ENCODE data around the gene HOXA11.

Gene HOXA11

DNA sequence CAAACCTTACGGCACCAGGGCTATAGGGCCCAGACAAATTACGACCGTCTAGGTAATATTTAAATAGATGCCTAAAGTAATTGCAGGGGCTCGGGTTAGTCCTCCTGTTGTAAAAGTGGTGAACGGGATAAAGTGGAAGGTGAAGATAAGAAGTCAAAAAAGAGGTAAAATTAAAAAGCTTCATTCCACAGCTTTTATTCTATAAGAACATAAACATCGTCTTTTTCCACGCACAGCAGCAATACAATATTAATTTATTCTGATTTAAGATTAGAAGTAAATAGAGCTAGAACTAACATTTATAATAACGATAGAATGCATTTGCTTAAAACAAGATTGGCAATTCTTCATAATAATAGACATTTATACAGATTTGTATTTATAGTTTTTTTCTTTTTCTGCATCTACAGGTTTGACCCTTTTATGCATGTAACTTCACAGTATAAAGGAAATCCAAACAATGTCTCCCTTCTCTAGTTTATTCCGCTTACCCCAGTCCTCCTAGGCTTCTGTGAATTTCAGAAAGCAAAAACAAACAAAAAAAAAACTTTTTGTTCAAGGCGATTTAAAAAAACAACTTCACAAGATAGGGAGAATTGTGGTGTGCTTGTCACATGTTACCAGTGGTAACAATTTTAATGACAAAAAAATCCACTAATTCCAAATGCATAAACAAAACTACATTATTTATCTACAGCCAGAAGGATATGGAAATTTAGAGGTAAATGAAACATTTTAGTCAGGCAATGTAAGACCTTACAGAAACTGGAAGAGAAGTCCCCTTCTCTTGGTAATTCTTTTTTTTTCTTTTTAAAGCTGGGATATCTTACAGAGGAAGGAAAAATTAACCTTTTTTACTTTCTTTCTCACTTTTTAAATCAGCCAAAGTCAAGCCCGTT, 14.4 kb downstream of the HOXA11 start:
- H3K4me1 Mint-ChIP-seq (ENCODE audit: low read depth in 2 of 2): peaks cover 26 to 33% of the 10 kb centered on the region in 2 donors
- peak overlapping the region in 1 of 2 donors; percentile 46 for H3K27ac Mint-ChIP-seq
- H3K36me3 Mint-ChIP-seq (ENCODE audit: insufficient read depth): peaks cover 43% of the 10 kb centered on the region
- peaks cover 74 to 91% of the 10 kb centered on the region in 2 donors for H3K27me3 Mint-ChIP-seq
- ATAC-seq (replicated peaks) (no peak), DNase-seq (no peak)
- H3K4me3 Mint-ChIP-seq: no peak overlapping the region
- no peaks in the 10 kb centered on the region for H3K9me3 Mint-ChIP-seq

GRCh38 chr7:27169658-27170425, 15.2 kb downstream of the HOXA11 start:
- Mint-ChIP-seq H3K36me3 (ENCODE audit: insufficient read depth) (peaks cover 49% of the 10 kb centered on the region), H3K9me3 (no peaks in the 10 kb centered on the region), H3K4me1 (ENCODE audit: low read depth in 2 of 2) (peaks cover 28 to 35% of the 10 kb centered on the region in 2 donors), H3K4me3 (peak overlapping the region; percentile 31 to 41), H3K27me3 (peaks cover 70 to 91% of the 10 kb centered on the region in 2 donors), H3K27ac (peak overlapping the region in 1 of 2 donors; percentile 46)
- ATAC-seq (replicated peaks) (peak; percentile 26), DNase-seq (no peak)

- ATAC-seq (replicated peaks): no peak
- Mint-ChIP-seq H3K4me1 (ENCODE audit: low read depth in 2 of 2) (peaks cover 32% of the 10 kb centered on the region in 2 donors), H3K4me3 (peak overlapping the region; percentile 4 to 46), H3K9me3 (no peaks in the 10 kb centered on the region), H3K36me3 (ENCODE audit: insufficient read depth) (peaks cover 61% of the 10 kb centered on the region), H3K27me3 (peaks cover 81 to 94% of the 10 kb centered on the region in 2 donors), H3K27ac (peak overlapping the region in 1 of 2 donors; percentile 3)
- no peak for DNase-seq
Measured at GRCh38 chr7:27168265-27168947, 16.6 kb downstream of the HOXA11 start.

GRCh38 chr7:27167916-27168264, 17.1 kb downstream of the HOXA11 start:
- H3K27me3 Mint-ChIP-seq: peaks cover 83 to 99% of the 10 kb centered on the region in 2 donors
- peaks cover 61% of the 10 kb centered on the region for H3K36me3 Mint-ChIP-seq (ENCODE audit: insufficient read depth)
- H3K4me1 Mint-ChIP-seq (ENCODE audit: low read depth in 2 of 2): peaks cover 32% of the 10 kb centered on the region in 2 donors
- no peak for DNase-seq
- H3K4me3 Mint-ChIP-seq: no peak overlapping the region
- peak overlapping the region in 1 of 2 donors; percentile 3 for H3K27ac Mint-ChIP-seq
- no peak for ATAC-seq (replicated peaks)
- no peaks in the 10 kb centered on the region for H3K9me3 Mint-ChIP-seq

GRCh38 chr7:27166531-27167505, 18.2 kb downstream of the HOXA11 start:
- DNase-seq (no peak), ATAC-seq (replicated peaks) (no peak)
- H3K9me3 Mint-ChIP-seq: no peaks in the 10 kb centered on the region
- H3K27ac Mint-ChIP-seq: peak overlapping the region; percentile 41 to 60
- H3K27me3 Mint-ChIP-seq: peaks cover 82 to 100% of the 10 kb centered on the region in 2 donors
- peaks cover 24 to 25% of the 10 kb centered on the region in 2 donors for H3K4me1 Mint-ChIP-seq (ENCODE audit: low read depth in 2 of 2)
- peaks cover 52% of the 10 kb centered on the region for H3K36me3 Mint-ChIP-seq (ENCODE audit: insufficient read depth)
- H3K4me3 Mint-ChIP-seq: peak overlapping the region; percentile 41 to 65

DNA sequence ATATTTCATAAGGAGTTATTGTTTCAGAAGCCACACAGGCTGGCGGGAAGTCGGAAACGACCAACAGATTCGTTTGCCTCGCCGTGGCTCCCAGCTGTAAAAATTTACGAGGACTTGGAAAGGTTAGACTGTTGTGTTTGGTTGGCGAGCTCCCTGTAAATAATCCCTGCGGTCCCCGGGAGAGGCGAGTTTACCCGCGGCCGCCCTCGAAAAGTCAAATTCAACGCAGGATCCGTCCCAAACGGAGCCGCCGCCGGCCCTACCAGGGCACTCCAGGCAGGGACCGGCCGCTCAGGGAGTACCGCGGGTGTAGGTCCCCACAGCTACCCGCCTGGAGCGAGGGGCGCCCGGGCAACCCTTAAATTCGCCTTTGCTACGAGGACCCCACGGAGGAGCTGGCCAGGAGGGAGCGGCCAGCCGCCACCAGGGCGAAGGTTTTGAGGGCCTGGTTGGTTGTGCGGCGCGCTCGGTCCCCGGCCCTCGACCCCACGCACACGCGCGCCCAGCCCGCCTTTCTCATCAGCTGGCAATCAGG, 19.0 kb downstream of the HOXA11 start:
- Mint-ChIP-seq H3K4me1 (ENCODE audit: low read depth in 2 of 2) (peaks cover 19 to 24% of the 10 kb centered on the region in 2 donors), H3K27me3 (peaks cover 74 to 99% of the 10 kb centered on the region in 2 donors), H3K4me3 (peak overlapping the region; percentile 58 to 74), H3K36me3 (ENCODE audit: insufficient read depth) (peaks cover 47% of the 10 kb centered on the region), H3K27ac (peak overlapping the region in 1 of 2 donors; percentile 82), H3K9me3 (no peaks in the 10 kb centered on the region)
- no peak for DNase-seq
- no peak for ATAC-seq (replicated peaks)

- H3K9me3 Mint-ChIP-seq: no peaks in the 10 kb centered on the region
- peak; percentile 16 for ATAC-seq (replicated peaks)
- peaks cover 49% of the 10 kb centered on the region for H3K36me3 Mint-ChIP-seq (ENCODE audit: insufficient read depth)
- H3K4me3 Mint-ChIP-seq: peak within 1 kb of the TSS; percentile 58 to 74
- peak within 1 kb of the TSS in 1 of 2 donors; percentile 82 for H3K27ac Mint-ChIP-seq
- DNase-seq: no peak
- H3K27me3 Mint-ChIP-seq: peaks cover 67 to 96% of the 10 kb centered on the region in 2 donors
- H3K4me1 Mint-ChIP-seq (ENCODE audit: low read depth in 2 of 2): peaks cover 18 to 26% of the 10 kb centered on the region in 2 donors
Measured at GRCh38 chr7:27165089-27165995, 19.7 kb downstream of the HOXA11 start, which contains the start of gene HOXA9. TSS of gene HOXA9 (minus strand) at chr7:27165537. CDS start at chr7:27165457, 80 bp downstream.

DNA sequence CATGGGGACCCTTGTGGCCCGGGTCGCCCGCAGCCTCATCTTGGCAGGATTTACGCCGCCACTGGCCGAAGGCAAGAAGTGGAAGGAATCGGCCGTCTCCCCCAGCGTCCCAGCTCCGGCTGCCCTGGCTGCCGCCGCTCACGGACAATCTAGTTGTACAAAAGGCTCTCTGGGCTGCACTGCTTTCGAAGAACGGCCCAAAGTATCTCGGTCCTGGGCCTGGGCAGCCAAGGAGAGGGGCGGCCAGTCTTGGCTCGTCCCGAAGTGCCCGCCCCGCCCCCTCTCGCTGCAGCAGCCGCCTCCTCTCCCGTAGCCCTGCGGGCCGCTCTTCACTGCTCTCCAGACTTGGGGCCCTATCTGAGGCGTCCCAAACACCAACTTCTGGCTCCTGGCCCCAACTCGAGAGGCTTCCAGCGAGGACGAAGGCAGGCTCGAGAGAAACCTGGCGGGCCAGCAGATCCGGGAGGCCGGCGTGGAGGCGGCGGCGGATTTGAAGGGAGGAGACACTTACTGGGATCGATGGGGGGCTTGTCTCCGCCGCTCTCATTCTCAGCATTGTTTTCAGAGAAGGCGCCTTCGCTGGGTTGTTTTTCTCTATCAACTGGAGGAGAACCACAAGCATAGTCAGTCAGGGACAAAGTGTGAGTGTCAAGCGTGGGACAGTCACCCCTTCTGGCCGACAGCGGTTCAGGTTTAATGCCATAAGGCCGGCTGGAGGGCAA, 20.5 kb downstream of the HOXA11 start:
- ATAC-seq (replicated peaks) (no peak), DNase-seq (no peak)
- Mint-ChIP-seq H3K4me1 (ENCODE audit: low read depth in 2 of 2) (peaks cover 19 to 26% of the 10 kb centered on the region in 2 donors), H3K36me3 (ENCODE audit: insufficient read depth) (peaks cover 50% of the 10 kb centered on the region), H3K9me3 (no peaks in the 10 kb centered on the region), H3K4me3 (peak overlapping the region; percentile 54 to 63), H3K27ac (peak overlapping the region in 1 of 2 donors; percentile 68), H3K27me3 (peaks cover 65 to 95% of the 10 kb centered on the region in 2 donors)

DNA sequence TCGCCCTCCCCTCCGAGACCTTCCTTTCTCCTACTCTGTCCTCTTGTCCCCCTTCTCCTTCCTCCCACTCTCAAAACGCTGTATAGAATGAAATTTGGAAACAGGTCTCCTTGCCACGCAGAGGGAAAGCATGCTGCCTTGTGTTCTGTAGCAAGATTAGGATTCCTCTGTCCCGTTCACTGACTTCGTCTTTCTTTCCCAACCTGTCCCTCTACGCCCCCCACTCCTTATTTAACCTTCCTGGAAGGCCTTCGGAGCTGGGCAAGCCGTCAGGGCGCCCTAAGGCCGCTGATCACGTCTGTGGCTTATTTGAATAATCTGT, 21.0 kb downstream of the HOXA11 start:
- no peaks in the 10 kb centered on the region for H3K9me3 Mint-ChIP-seq
- peaks cover 66 to 95% of the 10 kb centered on the region in 2 donors for H3K27me3 Mint-ChIP-seq
- peaks cover 19 to 25% of the 10 kb centered on the region in 2 donors for H3K4me1 Mint-ChIP-seq (ENCODE audit: low read depth in 2 of 2)
- H3K36me3 Mint-ChIP-seq (ENCODE audit: insufficient read depth): peaks cover 48% of the 10 kb centered on the region
- no peak for DNase-seq
- peak overlapping the region in 1 of 2 donors; percentile 63 for H3K4me3 Mint-ChIP-seq
- H3K27ac Mint-ChIP-seq: peak overlapping the region in 1 of 2 donors; percentile 68
- no peak for ATAC-seq (replicated peaks)

- peaks cover 45% of the 10 kb centered on the region for H3K36me3 Mint-ChIP-seq (ENCODE audit: insufficient read depth)
- H3K4me3 Mint-ChIP-seq: no peak overlapping the region
- DNase-seq (no peak), ATAC-seq (replicated peaks) (no peak)
- H3K27ac Mint-ChIP-seq: no peak overlapping the region
- no peaks in the 10 kb centered on the region for H3K9me3 Mint-ChIP-seq
- H3K27me3 Mint-ChIP-seq: peaks cover 66 to 95% of the 10 kb centered on the region in 2 donors
- peaks cover 15 to 20% of the 10 kb centered on the region in 2 donors for H3K4me1 Mint-ChIP-seq (ENCODE audit: low read depth in 2 of 2)
Measured at GRCh38 chr7:27163288-27164044, 21.6 kb downstream of the HOXA11 start.
